GM19452 (cell line): ENCODE measurements around the gene ZSWIM9.

Experiments
- ATAC-seq: cut with Tn5 transposase; IDR thresholded peaks from one replicate; pipeline ENCODE4 v1.9.1; 2021; ENCODE audit not compliant: unreplicated experiment

ZSWIM9 gene

DNA sequence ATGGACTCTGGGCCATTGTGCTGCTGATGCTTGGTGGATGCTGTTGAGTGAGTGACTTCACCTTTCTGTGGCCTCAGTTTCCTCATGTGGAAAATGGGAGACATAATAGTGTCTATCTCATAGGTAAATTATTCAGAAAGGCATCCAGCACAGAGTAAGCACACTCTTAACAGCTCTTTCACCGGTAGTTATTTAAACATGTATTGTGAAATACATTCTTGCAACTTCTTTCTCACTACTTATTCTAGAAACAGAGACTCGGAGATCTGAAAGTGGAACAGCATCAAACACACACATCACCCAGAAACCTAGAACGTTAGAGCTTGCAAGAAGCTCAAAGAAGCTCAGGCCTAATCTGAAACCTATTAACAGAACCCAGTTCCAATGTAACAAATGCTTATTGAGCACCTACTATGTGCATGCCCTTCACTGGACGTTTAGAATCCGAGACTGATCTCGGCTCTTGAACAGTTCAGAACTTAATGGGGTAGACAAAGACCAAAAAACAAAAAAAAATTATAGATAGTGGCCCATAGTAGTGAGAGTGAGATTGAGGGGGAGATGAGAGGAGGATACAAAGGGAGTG is 4.1 kb downstream of the ZSWIM9 start:
- no peak for ATAC-seq

DNA sequence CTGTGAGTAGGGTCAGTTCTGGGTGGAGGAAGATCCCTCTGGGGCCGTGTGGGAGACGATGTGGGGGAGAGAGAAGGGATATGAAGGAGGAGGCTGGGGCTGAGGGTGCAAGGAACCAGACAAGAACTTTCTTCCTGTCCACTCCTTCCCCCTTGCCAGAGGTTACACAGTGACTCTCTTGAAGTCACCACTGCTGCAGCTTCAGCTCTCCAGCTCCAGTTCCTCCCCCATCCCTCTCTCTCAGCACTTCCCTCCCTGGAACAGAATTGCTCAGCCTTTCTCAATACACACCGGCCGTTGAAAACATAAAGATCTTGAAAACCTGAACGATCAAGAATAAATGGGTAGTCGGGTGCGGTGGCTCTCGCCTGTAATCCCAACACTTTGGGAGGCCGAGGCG is 5.1 kb downstream of the ZSWIM9 start:
- ATAC-seq, result no peak

DNA sequence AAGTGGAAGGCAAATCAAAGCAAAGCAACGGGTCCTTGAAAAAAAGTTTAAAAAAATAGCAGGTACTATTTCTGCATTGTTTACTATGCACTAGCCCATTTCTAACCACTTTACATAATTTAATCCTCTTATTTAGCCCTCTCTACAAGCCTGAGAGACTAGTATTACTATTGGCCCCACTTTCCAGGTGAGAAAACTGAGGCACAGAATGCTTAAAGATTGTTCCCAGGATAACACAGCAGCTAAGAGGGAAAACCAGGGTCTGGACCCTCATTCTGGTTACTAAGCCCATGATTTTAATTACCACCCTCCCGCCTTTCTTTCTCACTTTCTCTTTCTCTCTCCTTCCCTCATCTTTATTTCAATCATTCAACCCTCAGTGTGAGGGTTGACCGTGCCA is 5.7 kb downstream of the ZSWIM9 start:
- ATAC-seq, result no peak

DNA sequence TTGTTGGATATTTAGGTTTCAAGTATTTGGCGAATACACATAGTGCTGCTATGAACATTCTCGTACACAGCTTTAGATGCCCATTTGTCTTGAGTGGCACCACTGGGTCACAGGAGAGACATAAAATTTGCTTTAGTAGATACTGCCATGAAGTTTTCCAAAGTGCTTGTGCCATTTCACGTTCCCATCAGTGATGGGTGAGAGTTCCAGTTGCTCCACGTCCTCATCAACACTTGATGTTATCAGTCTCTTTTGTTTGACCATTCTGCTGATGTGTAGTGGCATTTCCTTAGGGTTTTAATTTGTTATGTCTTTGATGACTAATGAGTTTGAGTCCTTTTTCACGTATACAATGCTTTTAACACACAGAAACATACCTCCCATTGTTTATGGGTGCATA is 11.0 kb downstream of the ZSWIM9 start:
- ATAC-seq, result no peak

DNA sequence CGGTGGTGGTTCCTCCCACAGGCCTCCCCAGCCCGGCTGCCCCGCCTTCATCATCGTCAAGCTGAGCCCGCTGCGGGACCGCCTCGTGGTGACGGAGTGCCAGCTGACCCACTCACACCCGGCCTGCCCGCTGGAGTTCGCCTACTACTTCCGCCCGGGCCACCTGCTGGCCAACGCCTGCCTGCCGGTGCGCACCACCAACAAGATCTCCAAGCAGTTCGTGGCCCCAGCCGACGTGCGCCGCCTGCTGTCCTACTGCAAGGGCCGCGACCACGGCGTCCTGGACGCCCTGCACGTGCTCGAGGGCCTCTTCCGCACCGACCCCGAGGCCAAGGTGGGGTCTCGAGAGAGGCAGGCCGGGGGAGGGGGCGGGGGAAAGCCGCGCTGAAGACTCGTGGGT is 12.0 kb downstream of the ZSWIM9 start:
- ATAC-seq, result no peak

DNA sequence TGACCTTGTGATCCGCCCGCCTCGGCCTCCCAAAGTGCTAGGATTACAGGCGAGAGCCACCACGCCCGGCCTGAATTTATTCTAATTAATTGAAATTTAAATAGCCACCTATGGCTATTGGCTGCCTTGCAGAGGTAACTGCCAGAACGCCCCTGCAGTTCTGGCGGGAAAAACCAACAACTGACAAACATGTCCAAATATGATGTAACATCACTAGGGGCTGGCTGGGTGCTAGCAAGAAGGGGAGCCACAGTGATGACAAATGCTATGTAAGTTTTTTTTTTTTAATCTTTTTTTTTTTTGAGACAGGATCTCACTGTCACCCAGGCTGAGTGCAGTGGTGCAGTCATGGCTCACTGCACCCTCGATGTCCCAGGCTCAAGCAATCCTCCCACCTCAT is 12.9 kb downstream of the ZSWIM9 start:
- no peak for ATAC-seq

DNA sequence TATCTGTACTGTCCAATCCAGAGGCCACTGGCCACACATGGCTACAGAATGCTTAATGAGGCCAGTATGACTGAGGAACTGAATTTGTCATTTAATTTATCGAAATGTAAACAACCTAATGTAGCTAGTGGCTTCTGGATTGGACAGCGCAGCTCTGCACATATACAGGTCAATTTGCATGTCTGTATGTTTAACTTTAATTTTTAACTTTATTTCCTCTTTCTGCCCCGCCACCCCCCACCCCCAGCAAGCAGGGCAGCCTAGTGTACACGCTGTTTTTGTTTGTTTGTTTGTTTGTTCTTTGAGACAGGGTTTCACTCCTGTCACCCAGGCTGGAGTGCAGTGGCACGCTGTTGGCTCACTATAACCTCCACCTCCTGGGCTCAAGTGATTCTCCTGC is 15.5 kb downstream of the ZSWIM9 start:
- no peak for ATAC-seq

DNA sequence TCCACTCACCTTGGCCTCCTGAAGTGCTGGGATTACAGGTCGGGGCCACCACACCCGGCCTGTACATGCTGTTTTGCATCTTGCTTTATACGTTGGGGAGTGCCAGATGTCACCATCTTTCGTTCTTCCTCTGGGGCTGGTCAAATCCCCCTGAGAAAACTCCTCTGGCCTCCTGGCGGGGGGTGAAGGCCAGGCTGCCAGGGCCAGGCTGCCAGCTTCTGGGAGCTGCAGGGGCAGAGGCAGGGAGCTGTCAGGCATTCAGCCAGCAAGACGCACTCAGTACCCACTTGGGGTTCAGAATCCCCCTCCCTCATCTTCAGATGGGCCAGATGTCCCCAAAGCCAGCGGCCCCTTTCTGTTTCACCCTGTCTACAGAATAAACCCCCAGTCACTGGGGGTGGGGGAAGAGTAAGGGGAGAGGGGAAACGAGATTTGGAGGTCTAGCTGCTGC is 16.1 kb downstream of the ZSWIM9 start:
- ATAC-seq, result no peak

DNA sequence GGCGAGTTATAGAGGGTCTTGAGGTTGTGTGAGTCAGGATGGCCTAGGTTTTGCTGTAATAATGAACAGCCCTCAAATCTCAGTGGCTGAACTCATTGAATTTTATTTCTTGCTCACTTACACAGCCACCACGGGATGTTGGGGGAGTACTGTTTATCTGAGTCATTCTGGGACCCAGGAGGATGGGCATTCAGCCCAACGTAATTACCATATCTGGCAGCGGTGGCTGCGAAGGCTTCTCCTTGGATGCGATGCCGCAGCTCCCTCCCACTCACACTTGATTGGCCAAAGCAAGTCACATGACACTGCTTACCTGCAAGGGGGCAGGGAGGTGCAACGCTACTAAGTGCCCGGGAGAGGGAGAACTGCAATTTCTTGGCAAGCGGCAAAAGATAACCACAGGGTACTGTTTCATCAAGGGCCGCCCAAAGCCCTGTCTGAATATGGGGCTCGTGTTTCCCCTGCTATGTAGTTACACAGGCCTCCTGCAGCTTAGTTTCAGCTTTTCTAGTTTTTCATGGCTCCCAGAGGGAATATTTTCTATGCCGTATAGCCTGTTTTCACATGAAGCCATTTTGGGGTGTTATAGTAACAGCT is 19.9 kb downstream of the ZSWIM9 start:
- no peak for ATAC-seq

DNA sequence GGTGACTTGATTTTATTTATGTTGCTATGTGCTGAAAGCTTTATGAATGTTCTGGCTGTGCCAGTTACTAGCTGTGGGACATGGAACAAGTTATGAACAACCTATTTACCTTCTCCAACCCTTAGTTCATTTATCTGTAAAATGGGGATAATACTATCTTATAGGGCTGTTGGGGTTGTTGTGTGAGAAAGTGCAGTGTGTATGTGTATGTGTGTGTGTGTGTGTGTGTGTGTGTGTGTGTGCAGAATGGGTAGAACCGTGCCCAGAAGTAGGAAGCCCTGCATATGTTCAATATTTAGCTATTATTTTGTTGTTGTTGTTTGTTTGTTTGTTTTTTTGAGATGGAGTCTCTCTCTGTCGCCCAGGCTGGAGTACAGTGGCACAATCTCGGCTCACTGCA is 20.4 kb downstream of the ZSWIM9 start:
- no peak for ATAC-seq

DNA sequence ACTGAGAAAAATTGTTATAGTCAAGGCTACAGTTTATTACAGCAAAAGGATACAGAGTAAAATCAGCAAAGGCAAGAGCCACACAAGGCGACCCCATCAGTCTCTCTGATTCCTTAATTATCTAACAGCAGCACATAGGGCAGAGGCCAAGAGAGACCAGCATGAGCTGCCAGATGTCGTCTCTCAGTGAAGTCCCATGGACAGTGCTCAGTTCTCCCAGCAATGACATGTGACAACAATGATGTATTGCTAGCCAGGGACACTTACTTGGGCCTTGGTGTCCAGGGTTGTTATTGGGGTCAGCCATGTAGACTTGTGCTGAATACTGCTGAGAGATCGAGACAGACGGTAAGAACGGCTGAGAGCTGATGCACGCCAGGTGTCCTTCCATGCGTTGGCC is 22.3 kb downstream of the ZSWIM9 start:
- no peak for ATAC-seq

DNA sequence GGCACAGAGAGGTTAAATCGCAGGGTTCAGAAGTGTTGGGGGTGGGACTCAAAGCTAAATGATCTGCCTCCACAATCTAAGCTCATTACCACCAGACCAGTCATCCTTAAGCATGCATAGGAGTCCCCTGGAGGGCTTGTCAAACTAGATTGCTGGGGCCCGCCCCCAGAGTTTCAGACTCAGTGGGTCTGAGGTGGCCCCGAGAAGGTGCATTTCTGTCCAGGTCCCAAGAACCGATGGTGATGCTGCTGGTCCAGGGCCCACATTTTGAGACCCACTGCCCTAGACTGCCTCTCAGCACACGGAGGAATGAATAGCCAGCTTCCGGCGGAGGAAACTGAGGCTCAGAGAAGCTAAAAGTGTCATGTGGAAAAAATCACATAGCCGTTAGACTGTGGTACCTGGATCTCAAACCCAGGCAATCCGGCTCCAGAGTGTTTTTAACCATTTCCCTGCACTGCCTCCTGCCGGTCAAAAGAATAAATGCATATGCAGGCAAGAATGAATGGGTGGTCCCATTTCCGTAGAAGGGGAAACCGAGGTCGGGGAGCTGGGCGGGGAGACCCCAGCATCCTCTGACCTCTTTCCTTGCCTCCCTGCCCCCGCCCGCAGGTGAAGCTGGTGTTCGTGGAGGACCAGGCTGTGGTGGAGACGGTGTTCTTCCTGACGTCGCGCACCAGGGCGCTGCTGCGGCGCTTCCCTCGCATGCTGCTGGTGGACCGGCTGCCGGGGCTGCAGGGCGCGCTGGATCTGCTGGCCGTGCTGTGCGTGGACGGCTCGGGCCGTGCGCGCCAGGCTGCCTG is 23.8 kb downstream of the ZSWIM9 start:
- ATAC-seq, result no peak

DNA sequence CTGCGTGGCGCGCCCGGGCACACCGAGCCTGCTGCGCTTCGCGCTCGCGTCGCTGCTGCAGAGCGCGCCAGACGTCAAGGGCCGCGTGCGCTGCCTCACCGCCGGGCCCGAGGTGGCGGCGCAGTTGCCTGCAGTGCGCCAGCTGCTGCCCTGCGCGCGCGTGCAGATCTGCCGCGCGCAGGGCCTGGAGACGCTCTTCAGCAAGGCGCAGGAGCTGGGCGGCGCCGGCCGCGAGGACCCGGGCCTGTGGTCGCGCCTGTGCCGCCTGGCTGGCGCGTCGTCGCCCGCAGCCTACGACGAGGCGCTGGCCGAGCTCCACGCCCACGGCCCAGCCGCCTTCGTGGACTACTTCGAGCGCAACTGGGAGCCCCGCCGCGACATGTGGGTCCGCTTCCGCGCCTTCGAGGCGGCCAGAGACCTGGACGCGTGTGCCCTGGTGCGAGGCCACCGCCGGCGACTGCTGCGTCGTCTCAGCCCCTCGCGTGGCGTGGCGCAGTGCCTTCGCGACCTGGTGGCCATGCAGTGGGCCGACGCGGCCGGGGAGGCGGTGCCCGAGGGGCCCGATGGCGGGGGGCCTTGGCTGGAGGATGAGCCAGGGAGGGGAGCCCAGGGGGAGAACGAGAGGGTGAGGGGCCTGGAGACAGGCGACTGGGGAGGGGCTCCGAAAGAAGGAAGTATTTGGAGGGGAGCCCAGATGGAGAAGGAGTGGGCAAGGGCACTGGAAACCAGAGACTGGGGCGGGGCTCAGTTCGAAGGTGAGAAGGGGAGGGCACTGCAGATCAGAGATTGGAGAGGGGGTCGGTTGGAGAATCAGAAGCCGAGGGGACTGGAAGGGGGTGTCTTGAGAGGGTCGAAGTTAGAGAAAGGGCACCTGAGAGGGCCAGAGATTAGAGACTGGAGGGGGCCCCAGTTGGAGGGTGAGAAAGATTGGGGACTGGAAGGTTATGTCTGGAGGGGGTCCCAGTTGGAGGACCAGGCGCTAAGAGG is 24.7 kb downstream of the ZSWIM9 start:
- no peak for ATAC-seq

DNA sequence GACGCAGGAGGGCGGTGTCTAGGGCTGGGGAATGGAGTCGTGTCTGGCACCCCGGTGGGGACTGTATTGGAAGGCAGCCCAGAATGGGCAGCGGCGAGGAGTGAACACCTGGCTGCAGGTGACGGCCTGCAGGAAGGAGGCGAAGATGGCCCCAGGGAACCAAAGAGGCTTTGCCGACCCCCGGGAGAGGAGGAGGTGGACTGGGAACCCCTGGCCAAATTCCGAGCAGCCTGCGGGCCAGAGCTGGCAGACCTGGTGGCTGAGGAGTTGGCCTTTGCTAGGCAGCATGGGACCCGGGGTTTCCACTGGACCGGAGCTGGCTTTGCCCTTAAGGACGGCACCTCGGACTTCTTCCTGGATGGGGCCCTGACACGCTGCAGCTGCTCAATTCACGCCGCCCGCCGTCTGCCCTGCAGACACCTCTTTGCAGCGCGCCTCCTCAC is 25.9 kb downstream of the ZSWIM9 start:
- ATAC-seq, result no peak

DNA sequence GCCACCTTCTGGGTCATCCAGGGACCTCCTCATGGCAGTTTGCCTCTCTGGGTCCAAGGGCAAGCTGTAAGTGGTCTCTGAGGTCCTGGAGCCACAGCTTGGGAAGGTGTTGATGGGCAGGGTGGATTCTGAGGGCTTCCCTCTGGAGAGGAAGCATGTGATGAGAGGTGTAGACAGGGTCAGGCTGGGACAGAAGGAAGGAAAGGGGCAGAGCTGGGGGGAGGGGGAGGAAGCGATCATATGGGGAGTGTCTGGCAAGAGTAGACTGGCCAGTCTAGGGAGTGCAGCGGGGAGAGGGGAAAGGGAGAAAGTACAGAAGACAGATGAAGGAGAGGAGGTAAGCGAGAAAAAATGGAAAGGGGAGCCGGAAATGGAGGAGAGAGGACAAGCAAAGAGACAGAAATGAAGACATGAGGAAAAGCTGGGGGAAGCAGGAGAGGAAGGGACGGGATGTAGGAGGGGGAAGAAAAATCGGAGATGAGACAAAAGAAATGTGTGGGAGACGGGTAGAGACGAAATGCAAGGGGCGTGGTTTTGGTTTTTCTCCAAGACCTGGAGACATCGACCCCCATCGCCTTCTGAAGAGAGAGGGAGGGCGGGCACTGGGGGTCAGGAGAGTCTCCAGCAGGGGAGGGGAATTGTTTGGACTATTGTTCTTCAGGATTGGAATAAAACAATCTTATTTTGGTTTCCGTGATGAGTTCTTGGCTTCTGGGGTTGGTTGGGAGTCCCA is 26.6 kb downstream of the ZSWIM9 start:
- no peak for ATAC-seq

DNA sequence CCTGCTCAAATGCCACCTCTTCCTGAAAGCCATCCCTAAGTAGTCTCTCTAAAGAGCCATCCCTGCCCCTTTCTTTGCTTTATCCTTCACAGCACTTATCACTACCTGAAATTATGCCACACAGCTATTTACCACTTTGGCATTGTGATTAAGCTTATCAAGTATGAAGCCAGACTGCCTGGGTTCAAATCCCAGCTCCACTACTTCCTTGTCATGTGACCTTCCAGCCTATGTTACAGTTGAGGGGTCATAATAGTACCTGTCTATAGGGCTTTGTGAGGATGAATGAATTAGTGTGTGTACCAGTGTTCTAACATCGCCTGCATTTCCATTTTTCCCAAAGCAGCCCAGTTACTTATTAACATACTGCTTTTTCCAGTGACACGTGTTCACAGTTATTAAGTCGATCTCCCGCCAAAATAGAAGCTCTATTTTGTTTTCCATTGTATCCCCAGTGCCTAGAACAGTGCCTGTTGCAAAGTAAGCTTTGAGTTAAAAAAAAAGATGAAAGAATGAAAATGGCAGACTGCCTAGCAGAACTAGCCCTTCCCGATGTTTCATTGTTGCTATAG is 32.8 kb downstream of the ZSWIM9 start:
- ATAC-seq, result no peak

DNA sequence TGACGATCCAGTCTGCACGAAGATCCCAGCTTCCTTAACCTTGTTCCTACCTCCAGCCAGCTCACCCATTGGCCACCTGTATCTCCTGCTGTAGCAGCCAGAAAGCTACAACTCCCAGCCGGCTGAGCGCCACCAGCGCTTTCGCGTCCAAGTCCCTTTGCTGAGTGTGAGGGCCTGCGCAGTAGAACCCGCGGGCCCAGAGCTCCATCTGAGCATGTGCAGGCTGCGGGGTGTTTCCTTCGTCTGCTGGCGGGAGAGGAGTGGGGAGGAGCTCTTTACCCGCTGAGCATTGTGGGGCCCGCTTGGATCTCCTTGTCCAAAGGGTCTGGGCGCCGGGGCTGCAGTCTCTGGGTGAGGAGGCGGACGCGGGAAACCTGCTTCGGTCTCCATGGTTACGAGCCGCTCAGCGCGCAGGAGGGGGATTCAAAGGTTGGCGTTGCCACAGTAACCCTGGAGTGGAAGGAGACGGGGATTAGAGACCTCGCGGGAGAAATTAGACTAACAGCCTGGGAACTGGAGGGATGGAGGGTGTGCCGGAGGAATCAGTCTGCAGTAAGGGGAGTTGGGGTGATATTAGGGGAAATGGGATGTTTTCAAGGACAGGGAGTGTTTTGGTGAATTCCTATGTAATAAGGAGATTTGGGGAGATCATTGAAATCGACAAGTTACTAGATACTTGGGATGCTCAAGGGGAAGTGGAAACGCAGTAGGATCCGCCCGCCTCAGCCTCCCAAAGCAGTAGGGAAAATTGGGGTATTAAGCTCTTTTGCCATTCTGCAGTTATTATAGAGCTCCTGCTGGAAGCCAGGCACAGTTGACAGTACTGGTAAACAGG is 33.5 kb downstream of the ZSWIM9 start:
- peak; percentile 85 for ATAC-seq

DNA sequence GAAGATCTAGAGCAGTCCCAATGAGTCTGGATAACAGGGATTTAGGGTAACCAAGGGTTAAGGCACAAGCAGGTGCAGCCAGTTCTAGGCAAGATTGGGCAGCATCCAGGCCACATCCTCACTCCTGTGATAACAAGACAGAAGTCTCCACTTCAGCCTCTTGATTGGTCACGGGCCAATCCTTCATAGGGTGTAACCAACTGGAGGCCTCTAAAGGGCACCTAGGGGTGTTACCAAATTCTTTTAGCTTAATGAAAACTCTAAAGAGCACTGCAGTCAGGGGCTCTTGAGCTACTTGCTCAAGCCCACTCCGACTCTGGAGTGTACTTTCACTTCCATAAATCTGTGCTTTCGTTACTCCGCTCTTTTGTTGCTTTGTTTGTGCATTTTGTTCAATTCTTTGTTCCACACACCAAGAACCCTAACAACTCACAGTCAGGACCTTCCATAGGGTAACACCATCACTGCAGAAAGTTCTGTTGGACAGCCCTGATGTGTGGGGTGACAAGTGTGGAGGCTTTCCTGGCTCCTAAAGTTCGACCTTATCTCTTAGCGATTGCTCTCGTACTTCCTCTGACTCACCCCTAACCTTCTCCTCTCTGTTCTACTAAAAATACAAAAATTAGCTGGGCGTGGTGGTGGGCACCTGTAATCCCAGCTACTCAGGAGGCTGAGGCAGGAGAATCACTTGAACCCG is 36.1 kb downstream of the ZSWIM9 start:
- no peak for ATAC-seq

DNA sequence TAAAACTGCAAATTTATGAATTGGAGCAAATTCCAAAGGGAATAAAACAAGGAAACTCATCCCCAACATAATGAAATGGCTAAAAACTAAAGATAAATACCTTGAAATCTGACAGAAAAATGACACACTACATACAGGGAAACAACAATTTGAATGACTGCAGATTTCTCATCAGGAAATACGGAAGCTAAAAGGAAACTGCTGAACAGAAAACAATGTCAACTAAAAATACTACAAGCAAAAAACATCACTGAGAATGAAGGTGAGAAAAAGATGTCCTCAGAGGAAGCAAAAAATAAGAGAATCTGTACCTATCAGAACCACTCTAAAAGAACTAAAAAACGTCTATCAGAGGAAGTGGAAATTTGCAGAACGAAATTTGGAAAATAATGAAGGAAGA is 39.5 kb downstream of the ZSWIM9 start:
- ATAC-seq, result no peak
